Effector CD8-positive, alpha-beta T cell (primary cell): ENCODE data around the gene PTGES2.
"Not testable (repeated sequence)": the region's sequence is repeated elsewhere in the genome, so short reads cannot be mapped to it uniquely, and the experiment has no call there.

Experiments
- DNase-seq: peaks from one replicate; lab custom pipeline; 2025; lab: John Stamatoyannopoulos, UW

Gene PTGES2

DNA sequence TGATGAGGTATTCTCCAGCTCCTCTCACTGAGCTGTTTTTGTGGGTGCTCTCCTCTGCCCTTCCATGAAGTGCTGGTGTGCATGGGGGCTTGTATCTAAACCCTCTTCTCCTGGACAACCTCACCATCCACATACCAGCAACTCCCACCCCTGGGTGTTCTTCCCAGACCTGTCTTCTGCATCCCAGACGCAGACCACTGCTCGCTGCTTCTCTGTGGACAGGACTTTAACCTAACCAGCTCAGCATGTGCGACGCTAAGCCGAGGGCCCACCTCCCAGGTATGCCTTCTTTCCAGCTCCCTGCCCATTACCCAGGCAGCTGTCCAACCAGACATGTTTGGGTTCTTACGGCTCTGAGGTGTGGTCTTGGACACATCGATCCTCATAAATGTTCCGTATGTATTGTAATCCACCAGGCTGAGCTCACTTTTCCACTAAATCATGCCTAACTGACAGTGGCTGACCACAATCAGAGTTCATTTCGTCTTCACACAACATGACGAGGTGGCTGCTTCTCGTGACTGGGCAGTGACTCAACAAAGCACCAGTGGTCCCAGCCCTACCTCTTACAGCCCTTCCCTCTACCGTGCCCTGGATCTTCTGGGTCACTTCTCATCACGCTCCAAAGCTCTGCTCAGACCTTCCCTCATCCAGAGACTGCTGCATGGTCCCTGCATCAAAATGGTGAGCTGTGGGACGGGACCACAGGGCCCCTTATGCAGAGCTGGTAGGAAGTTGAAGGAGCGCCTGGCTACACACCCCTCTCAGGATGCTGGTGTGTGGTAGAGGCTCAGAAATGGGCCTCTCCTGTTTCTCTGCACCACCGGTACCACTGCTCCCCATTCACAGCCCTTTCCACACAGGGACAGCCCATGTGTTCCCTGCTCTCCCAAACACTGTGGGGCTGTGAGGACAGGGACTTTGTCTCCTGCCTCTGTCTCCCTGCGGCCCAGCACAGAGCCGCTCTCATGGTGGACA lies 9.6 kb upstream of the PTGES2 start:
- DNase-seq, result no peak

DNA sequence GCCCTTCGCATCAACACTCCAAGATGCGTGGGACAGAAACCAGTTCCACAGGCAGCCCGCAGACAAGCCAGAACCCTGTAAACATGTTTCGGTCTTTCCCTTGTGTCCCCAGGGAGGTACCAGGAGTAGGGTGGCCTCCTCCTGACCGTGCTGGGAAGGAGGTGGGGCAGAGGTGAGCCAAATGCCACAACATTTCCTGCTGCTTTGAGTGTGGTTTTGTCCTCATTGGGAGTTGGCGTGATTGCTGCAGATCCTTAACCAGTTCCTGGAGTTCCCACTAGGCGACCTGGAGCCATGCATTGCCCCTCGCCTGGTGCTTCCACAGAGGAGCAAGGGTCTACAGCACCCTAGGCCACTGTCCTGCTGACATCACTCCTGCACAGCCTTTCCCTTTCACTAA lies 8.0 kb upstream of the PTGES2 start:
- DNase-seq, result not testable (repeated sequence)

GRCh38 chr9:128132139-128132538 lies 4.6 kb upstream of the PTGES2 start:
- DNase-seq, result not testable (repeated sequence)

DNA sequence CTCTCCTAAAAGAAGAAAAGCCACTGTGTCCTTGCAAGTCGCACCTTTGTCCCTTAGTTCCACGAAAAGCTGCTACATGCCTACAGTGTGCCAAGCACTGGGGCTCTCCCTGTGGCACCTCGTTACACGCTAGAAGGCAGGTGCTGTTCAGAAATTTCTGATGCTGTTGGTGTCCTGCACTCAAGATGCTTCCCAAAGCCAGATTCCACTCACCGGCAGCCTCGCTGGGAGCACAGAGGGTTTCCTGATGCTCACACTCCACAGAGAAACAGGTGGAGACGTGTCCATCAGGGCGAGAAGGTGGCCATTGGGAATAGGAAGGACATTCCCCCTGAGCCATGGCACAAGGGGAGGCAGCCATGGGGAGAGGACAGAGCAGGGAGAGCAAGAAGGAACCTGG lies 3.8 kb upstream of the PTGES2 start:
- DNase-seq, result not testable (repeated sequence)

- DNase-seq, result not testable (repeated sequence)
Measured at GRCh38 chr9:128130651-128131050, 3.1 kb upstream of the PTGES2 start.

- DNase-seq, result not testable (repeated sequence)
Measured at GRCh38 chr9:128129976-128130590, 2.6 kb upstream of the PTGES2 start.

GRCh38 chr9:128128836-128129590 lies 1.5 kb upstream of the PTGES2 start:
- no peak for DNase-seq

DNA sequence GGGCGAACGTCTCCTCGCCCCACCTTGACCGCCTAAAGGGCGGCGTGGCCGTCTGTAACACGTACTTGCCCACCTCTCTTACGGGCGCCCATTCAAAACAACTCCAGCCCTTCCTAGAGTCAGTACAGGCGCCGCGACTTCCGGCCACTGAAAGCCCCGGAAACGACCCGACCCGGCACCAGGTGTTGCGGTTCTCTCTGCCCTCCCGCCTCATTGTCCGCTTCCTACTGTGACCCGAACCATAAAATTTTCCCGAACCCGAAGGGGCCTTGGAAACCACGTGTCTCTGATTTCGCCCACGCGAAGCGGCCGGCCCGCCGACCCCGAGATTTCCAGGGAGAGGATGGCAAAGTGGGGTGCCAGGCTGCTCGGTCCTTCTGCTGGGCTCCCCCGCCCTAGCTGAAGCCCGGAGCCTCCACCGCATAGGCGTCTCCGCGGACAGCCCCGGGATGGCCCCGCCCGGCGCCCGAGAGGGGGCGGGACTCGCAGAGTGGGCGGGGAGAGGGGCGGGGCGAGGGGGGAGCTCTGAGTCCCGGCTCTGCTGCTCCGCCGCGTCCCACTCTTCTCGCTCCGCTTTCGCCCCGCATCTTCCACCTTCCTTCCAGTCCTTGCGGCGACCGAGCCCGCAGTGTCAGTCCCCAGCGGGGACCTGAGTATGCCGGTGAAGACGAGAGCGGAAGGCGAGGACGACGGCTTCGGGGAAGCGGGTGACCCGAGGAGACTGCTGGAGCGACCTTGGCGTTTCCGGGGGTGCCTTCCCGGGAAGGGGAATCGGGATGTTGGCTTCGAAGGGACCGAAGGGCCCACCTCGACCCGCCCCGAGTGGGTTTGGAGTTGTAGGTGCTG lies 684 bp upstream of the PTGES2 start:
- DNase-seq, result peak; percentile 81

DNA sequence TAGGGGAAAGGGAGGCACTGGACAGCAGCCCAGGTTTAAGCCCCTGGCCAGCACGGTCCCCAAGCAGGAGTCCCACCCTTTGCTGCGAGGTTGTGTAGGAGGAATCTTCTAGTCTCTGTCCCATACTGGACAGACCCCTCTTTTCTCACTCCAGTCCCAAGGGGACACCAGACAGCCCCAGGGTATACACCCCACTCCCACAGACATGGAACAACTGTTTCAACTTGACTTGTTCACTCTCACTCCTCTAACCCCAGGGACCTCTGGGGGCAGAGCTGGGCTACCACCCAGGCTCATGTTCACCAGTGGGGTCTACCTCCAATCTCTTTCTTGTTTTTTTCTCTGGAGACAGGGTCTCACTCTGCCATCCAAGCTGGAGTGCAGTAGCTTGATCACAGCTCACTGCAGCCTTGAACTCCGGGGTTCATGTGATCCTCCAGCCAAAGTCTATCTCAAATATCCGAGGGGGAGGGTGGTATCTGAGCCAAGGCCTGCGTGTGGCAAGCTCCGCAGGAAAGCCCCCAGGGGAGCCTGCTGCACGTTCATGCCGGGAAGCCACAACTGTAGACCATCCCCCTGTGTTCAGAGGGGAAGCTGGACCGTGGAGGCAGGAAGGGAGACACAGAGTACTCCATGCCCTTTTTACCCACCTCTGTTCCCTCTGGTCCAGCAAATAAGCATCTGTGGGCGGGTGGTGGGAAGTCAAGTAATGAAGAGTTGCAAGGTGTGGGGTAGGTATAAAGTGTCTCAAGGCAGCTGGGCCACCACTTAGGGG lies 1.8 kb downstream of the PTGES2 start:
- DNase-seq, result no peak

DNA sequence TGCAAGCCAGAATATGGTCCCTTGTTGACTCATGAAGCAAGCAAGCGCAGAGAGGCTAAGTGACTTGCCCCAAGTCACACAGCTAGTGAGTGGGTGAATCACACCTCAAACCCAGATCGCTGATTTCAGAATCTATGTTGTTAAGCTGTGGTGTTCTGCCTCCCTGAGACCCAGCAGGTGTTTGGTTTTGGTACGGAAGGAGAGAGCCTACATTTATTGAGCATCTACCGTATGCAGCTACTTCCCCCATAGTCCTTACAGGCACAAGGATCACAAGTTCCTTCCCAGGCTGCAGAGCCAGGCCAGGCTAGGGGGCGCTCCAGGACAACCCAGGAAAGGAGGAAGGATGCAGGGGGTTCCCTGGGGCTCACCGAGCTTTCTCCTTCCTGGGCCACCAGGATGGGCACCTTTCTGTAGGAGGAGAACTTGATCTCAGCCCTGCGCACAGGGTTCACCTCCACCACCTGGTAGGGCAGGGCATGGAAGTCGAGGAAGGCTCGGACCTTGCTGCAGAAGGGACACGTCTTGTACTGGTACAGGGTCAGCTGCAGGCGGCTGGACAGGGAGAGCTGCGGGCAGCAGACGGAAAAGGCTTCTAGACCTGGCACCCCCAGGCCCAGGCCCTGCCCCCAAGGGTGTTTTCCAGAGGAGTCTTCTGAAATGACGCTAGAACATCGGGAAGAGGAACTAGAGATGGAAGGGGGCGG lies 2.5 kb downstream of the PTGES2 start:
- peak; percentile 33 for DNase-seq

DNA sequence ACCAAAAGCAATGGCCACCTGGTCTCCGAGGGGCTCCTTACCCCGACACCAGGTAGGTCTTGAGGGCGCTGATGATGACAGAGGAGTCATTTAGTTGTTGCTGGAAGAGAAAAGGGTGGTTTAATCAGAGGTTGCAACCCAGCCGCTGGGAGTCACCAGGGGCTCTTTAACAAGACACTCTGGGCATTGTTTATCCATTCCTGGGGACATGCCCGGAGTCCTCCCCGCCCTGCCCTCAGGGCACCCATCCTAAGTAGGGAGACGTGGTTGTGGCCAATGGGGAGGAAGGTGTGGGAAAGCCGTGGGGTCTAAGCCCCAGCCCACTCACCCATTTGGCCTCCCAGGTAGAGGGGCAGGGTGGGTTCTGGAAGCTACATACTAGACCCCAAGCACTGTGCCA lies 3.1 kb downstream of the PTGES2 start:
- no peak for DNase-seq

DNA sequence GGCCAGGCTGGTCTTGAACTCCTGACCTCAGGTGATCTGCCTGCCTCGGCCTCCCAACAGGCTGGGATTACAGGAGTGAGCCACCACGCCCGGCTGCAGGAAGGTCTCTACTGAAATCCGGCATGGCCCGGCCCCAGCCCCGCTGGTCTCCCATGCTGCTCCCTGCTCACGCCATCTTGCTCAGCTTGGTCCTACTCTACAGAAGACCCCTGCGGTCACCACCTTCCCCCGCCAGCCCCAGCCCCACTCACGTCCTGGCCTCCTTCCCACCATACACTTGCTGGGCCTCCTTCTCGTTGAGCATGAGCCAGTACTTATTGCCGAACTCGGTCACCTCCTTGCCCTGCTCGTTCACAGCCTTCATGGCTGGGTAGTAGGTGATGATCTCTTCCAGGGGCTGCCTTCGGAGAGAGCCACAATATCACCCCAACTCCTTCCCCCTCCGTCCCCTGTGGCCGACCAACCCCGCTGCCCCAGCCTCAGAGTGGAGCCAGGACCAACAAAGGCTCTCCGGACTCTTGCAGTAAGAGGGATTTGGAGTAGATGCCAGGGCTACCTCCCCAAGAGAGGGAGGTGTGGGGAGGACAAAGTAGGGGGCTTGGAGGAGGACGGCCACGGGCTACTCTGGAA lies 4.0 kb downstream of the PTGES2 start:
- no peak for DNase-seq

DNA sequence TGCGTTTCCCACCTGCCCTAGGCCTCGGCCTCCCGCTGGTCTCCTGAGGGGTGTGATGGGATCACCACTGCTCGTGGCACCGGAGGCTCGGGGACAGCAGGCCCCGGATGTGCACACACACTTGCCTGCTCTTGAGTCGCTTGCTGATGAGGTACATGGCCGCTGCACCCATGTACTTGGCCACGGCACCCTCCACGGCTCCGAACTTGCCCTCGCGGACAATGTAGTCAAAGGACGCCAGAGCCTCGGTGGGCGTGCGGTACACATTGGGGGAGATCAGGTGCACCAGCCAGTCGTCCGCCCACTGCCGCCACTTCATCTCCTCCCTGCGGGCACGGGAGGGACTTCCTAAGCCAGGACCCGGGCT lies 4.7 kb downstream of the PTGES2 start:
- no peak for DNase-seq

GRCh38 chr9:128121924-128122808 lies 5.4 kb downstream of the PTGES2 start:
- DNase-seq, result no peak

DNA sequence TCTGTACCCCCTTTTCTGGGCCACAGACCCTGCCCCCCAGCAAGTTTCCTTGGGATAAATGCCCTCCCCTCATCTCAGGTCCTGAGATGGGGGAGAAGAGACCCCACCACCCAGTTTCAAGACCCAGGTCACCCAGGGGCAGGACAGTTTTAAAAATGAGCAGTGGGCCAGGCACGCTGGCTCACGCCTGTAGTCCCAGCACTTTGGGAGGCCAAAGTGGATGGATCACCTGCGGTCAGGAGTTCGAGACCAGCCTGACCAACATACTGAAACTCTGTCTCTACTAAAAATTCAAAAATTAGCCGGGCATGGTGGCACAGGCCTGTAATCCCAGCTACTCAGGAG lies 6.1 kb downstream of the PTGES2 start:
- no peak for DNase-seq

DNA sequence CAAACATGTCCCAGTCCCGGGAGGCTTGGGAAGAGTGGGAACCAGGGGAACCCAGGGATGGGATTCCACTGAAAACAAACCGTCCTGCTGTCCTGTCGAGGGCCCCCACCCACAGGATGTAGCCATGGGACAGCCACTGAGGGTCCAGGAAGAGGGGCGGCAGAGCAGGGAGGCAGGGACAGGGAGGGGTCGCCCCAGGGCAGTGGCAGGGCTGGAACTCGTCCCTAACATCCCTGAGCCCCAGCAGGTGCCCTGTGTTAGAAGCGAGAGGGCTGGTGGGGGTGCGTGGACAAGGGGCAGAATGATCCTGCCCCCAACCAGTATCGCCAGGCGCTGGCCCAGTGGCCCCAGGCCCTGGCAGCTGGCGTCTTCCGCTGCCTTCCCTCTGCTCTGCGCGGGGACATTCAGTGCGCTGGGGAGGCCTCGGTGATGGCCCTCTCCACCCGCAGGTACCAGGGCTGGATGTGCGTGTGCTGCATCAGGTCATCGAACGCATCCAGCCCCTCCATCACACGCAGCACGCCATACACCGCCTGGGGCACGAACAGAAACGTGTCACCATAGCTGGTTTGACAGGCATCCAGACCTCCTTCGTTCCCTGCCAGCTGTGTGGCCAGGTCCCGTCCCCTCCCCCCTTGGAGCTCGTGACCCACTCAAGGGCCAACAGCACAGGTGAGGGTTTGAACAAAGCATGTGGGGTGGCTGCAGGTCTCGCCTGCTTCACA lies 6.6 kb downstream of the PTGES2 start:
- no peak for DNase-seq

DNA sequence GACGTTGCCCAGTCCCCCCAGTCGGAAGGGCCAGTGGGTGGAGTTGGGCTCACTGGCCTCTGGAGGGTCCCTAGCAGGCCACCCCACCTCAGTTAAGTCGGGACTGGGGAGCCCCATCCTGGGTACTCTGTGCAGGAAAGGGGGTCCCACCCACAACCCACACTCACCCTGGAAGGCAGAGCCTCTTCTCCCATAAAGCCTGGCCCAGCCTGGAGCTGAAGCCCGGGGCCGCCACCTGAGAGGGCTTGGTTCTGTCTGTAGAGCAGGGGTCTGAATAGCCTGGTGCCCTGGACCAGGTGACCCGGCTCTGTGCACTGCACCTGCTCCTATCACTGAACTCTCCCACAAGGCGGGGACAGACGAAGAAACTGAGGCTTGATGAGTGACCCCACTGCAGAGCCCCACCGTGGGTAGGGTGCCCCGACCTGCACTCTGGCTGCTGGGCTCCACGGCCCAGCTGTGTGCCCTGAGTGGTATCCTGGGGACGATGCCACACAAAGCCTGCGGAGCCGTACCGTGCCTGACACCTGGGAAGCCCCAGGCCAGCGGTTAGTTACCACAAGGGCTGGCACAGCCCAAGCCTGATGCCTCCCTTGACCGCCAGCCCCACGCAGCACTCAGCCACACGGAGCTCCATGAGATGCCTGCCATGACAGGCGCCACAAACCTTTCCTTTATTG lies 7.3 kb downstream of the PTGES2 start:
- no peak for DNase-seq
